HUES64 (cell line): Measurements from ENCODE around the gene PILRA.
A peak's percentile ranks its signal among the peaks of the same experiment; 100 is the strongest.
"Not testable (repeated sequence)": the region's sequence is repeated elsewhere in the genome, so short reads cannot be mapped to it uniquely, and the experiment has no call there.

Source experiments
- H3K27ac ChIP-seq: 2 replicates; pipeline ENCODE4 v1.7.0; 2013; ENCODE audit warnings: low read depth, low read length, inconsistent platforms
- H3K27me3 ChIP-seq: 2 replicates; pipeline ENCODE4 v1.6.1; 2013; ENCODE audit warnings: mild to moderate bottlenecking, low read length; ENCODE audit not compliant: insufficient read depth
- H3K36me3 ChIP-seq: 2 replicates; pipeline ENCODE4 v1.6.1; 2013; ENCODE audit warnings: mild to moderate bottlenecking, low read length; ENCODE audit not compliant: insufficient read depth
- H3K4me1 ChIP-seq: 2 replicates; pipeline ENCODE4 v1.6.1; 2013; ENCODE audit warnings: mild to moderate bottlenecking, low read length, moderate library complexity; ENCODE audit not compliant: insufficient read depth
- H3K4me3 ChIP-seq: 2 replicates; pipeline ENCODE4 v1.5.1; 2013; ENCODE audit warnings: mild to moderate bottlenecking, low read length, moderate library complexity
- H3K9ac ChIP-seq: 2 replicates; pipeline ENCODE4 v1.6.1; 2013; ENCODE audit warnings: mild to moderate bottlenecking, low read depth, low read length
- H3K9me3 ChIP-seq: 2 replicates; pipeline ENCODE4 v1.6.1; 2013; ENCODE audit warnings: low read depth, low read length; ENCODE audit not compliant: insufficient read depth
- WGBS: fragments of 150-250, 120-280 bp; methylation state at CpG from one replicate; pipeline ENCODE4 v1.1.7; 2013; ENCODE audit warnings: missing lambda C conversion rate; 5-methylcytosine and 5-hydroxymethylcytosine counted together

The PILRA gene

GRCh38 chr7:100370746-100371145, 2.5 kb upstream of the PILRA start:
- H3K9me3 ChIP-seq, result no peaks in the 10 kb centered on the region
- H3K27ac ChIP-seq, result peak overlapping the region; percentile 50; the same call in 1 of the 2 replicates
- 88% methylated on average over 6 of the region's 6 CpGs for WGBS
- no peak overlapping the region for H3K9ac ChIP-seq
- H3K36me3 ChIP-seq, result peaks cover 6% of the 10 kb centered on the region; the same call in 1 of the 2 replicates
- peaks cover 10% of the 10 kb centered on the region; the same call in 1 of the 2 replicates for H3K4me1 ChIP-seq
- no peak overlapping the region for H3K4me3 ChIP-seq
- no peaks in the 10 kb centered on the region for H3K27me3 ChIP-seq

- H3K9me3 ChIP-seq, result no peaks in the 10 kb centered on the region
- H3K4me1 ChIP-seq, result peaks cover 10% of the 10 kb centered on the region; the same call in 1 of the 2 replicates
- no peak overlapping the region for H3K9ac ChIP-seq
- H3K4me3 ChIP-seq, result no peak overlapping the region
- H3K36me3 ChIP-seq, result peaks cover 6% of the 10 kb centered on the region; the same call in 1 of the 2 replicates
- 94% methylated on average over 7 of the region's 7 CpGs for WGBS
- H3K27me3 ChIP-seq, result no peaks in the 10 kb centered on the region
- no peak overlapping the region for H3K27ac ChIP-seq
These were observed 1.6 kb upstream of the PILRA start for GRCh38 chr7:100371561-100372171.

- no peaks in the 10 kb centered on the region for H3K27me3 ChIP-seq
- no peak overlapping the region for H3K9ac ChIP-seq
- no peak overlapping the region for H3K4me3 ChIP-seq
- 79% methylated on average over 8 of the region's 8 CpGs for WGBS
- no peaks in the 10 kb centered on the region for H3K9me3 ChIP-seq
- peaks cover 5% of the 10 kb centered on the region; the same call in 1 of the 2 replicates for H3K36me3 ChIP-seq
- peaks cover 10% of the 10 kb centered on the region; the same call in 1 of the 2 replicates for H3K4me1 ChIP-seq
- no peak overlapping the region for H3K27ac ChIP-seq
These were observed 1.0 kb upstream of the PILRA start for GRCh38 chr7:100372256-100372655.

DNA sequence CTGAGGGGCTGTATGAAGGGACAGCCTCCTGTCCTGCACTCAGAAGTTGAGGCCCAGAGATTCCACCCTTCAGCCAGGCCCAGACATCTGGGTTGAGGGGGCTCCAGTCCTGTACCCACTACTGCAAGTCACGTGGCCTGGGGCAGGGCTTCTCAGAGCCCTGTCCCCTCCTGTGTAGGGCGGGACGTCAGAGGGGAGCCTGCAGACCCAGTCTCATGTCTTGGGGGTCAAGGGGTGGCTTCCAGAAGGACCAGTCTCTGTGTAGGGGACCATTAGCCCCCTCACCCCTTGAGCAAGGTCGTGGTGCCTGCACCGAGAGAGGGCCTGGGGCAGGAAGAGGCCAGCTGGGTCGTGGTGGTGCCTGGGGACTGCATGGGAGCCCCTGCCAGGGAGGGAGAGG, 593 bp upstream of the PILRA start:
- H3K4me3 ChIP-seq, result no peak overlapping the region
- 70% methylated on average over 6 of the region's 6 CpGs for WGBS
- peaks cover under 1% of the 10 kb centered on the region; the same call in 1 of the 2 replicates for H3K36me3 ChIP-seq
- no peak overlapping the region for H3K27ac ChIP-seq
- no peak overlapping the region for H3K9ac ChIP-seq
- peaks cover 10% of the 10 kb centered on the region; the same call in 1 of the 2 replicates for H3K4me1 ChIP-seq
- no peaks in the 10 kb centered on the region for H3K9me3 ChIP-seq
- no peaks in the 10 kb centered on the region for H3K27me3 ChIP-seq

- not testable (repeated sequence) for H3K27ac ChIP-seq, H3K4me3 ChIP-seq, H3K9ac ChIP-seq, H3K9me3 ChIP-seq, H3K27me3 ChIP-seq, H3K36me3 ChIP-seq
- H3K4me1 ChIP-seq, result peaks cover 10% of the 10 kb centered on the region; the same call in 1 of the 2 replicates
- WGBS, result 83% methylated on average over 13 of the region's 15 CpGs
These were observed 747 bp downstream of the PILRA start for GRCh38 chr7:100373870-100374598.

- Histone ChIP-seq H3K36me3 (no peaks in the 10 kb centered on the region), H3K9me3 (no peaks in the 10 kb centered on the region), H3K4me3 (no peak overlapping the region), H3K27ac (no peak overlapping the region), H3K9ac (no peak overlapping the region), H3K4me1 (peaks cover 10% of the 10 kb centered on the region; the same call in 1 of the 2 replicates), H3K27me3 (no peaks in the 10 kb centered on the region)
- WGBS, result 74% methylated on average over 5 of the region's 5 CpGs
These were observed 1.3 kb downstream of the PILRA start for GRCh38 chr7:100374601-100375000.

- Histone ChIP-seq H3K4me3 (no peak overlapping the region), H3K9me3 (no peaks in the 10 kb centered on the region)
- 94% methylated on average over 3 of the region's 3 CpGs for WGBS
These were observed 2.8 kb downstream of the PILRA start for GRCh38 chr7:100376066-100376465.

GRCh38 chr7:100378114-100378755, 4.9 kb downstream of the PILRA start:
- H3K27me3 ChIP-seq, result no peaks in the 10 kb centered on the region
- no peak overlapping the region for H3K27ac ChIP-seq
- no peaks in the 10 kb centered on the region for H3K9me3 ChIP-seq
- H3K36me3 ChIP-seq, result no peaks in the 10 kb centered on the region
- 95% methylated on average over 3 of the region's 4 CpGs for WGBS
- no peak overlapping the region for H3K9ac ChIP-seq
- no peak overlapping the region for H3K4me3 ChIP-seq
- H3K4me1 ChIP-seq, result no peaks in the 10 kb centered on the region

More at GRCh38 chr7:100376066-100376465, 2.8 kb downstream of the PILRA start:
- H3K27ac ChIP-seq, result no peak overlapping the region
- H3K9ac ChIP-seq, result no peak overlapping the region
- H3K4me1 ChIP-seq, result peaks cover 7% of the 10 kb centered on the region; the same call in 1 of the 2 replicates
- H3K36me3 ChIP-seq, result no peaks in the 10 kb centered on the region
- H3K27me3 ChIP-seq, result no peaks in the 10 kb centered on the region

- no peaks in the 10 kb centered on the region for H3K4me1 ChIP-seq
- no peak overlapping the region for H3K4me3 ChIP-seq
- H3K9ac ChIP-seq, result no peak overlapping the region
- no peaks in the 10 kb centered on the region for H3K27me3 ChIP-seq
- H3K9me3 ChIP-seq, result no peaks in the 10 kb centered on the region
- H3K36me3 ChIP-seq, result no peaks in the 10 kb centered on the region
- 97% methylated on average over 3 of the region's 4 CpGs for WGBS
- H3K27ac ChIP-seq, result no peak overlapping the region
These were observed 6.9 kb downstream of the PILRA start for GRCh38 chr7:100380196-100380595.

- H3K9ac ChIP-seq, H3K4me3 ChIP-seq, H3K36me3 ChIP-seq, H3K4me1 ChIP-seq, H3K27me3 ChIP-seq, H3K27ac ChIP-seq, H3K9me3 ChIP-seq: not testable (repeated sequence)
- 95% methylated on average over 48 of the region's 49 CpGs for WGBS
These were observed 8.4 kb downstream of the PILRA start for GRCh38 chr7:100381531-100382233.
